HuH-7 (cell line): Measurements from ENCODE around the gene STRA6.
"Not testable (repeated sequence)": the region's sequence is repeated elsewhere in the genome, so short reads cannot be mapped to it uniquely, and the experiment has no call there.

ENCODE experiments used
- DNase-seq: peaks from one replicate; pipeline ENCODE4 v3.0.0; 2011; ENCODE audit warnings: low spot score

Gene STRA6

DNA sequence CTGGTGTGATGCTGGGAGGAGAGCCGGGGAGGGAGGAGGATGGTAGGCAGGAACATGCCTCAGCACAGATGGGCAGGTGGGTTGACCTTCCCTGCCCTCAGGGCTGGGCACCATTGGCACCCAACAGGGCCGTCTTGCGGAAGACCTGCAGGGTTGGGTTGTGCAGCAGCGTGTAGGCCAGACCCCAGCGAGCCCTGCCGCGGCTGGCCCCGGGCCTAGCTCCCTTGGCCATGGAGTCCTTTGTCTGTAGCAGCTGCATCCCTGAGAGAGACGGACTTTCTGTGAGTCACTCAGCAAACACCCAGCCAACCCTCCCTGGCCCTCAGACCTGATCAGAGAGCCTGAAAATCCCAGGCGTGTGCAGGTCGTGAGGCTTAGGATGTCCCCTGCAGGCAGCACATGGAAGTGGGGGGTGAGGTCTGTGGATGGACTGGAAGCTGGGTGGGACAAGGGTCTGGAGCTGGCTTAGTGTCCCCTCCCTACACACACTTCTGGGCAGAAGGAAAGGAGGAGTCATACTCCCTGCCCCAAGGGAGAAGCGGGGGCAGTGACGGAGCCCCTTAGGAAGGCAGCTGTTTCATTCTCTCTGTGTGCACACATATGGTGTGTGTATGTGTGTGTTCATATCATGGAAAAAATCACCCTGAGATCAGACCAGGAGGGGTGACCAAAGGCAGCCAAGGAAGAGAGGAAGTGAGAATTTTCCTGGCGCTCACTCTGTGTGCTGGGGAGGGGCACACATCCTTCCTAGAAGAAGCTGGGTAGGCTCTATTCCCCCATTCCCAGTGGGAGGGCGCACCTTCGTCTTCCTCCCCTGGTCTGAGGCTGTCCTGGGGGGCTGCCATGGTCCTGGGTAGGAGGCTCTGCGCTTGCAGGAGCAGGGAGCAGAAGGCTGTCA lies 22.4 kb downstream of the STRA6 start:
- no peak for DNase-seq

DNA sequence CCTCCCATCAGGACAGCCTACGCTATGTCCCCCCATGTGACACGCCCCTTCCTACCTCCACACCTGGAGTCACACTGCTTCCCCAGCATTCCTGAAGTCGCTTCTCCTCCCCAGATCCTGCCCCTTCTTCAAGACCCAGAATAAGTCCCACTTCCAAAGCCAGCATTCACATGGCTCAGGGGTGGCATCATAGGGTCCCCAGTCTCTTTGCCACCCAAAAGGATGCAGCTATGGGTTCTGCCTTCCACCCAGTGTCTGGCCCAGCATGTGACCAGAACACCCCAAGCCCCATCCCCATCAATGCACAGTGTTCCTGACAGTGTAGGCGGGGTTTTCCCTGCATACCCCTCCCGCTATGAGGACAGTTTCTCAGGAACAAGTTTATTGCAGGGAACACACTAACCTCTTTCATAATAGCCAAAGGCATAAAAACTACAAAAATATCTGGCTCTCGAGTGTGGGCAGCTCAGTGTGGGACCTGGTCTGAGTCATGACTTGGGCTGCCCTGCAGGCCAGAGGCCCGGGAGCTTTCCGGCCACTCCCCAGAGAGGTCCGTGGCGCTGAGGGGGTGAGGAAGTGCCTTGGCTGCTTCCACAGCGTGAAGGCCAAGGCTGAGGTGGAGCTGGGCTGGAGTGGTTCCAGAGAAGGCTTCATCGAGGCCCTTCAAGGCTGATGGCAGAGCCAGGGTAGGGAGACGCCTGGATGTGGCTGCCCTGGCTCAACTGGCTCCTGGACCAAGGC lies 23.3 kb downstream of the STRA6 start:
- no peak for DNase-seq

DNA sequence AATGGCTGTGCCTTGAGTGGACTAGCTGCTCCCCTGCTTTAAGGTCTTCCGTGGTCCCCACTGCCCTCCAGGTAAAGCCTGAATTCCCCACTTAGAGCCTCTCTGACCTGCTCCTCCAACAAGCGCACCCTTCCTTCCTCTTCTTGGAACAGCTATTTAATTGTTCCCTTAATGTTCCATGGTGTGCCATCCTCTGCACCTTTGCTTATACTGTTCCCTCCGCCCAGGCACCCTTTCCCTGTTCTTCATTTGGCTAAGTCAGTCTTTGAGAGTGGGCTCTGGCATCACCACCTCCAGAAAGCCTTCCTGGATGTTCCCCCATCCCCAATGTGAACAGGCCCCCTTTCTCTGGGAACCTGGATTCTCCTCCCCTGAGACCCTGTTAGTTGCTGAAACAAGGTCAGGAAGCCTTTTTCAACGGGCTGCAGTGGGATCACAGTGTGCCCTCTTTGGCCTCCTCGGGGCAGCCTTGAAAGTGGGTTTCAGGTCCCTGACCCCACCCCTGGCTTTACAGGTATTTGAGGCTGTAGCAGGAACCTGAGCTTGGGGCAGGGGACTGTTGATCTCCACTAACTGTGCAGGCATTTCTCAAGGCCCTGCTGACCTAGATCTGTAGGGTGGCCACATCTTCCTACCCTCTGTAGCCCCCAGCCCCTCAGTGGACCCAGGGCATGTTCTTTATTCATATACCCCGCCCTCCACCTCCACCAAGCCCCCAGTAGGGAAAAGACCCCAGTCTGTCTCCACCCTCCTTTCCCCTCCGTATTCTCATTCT lies 24.1 kb downstream of the STRA6 start:
- no peak for DNase-seq

GRCh38 chr15:74176262-74177214 lies 26.0 kb downstream of the STRA6 start:
- DNase-seq, result no peak

- DNase-seq, result no peak
These were observed 27.1 kb downstream of the STRA6 start for GRCh38 chr15:74175271-74176191.

- no peak for DNase-seq
These were observed 27.7 kb downstream of the STRA6 start for GRCh38 chr15:74174958-74175253.

GRCh38 chr15:74174219-74174957 lies 28.2 kb downstream of the STRA6 start:
- no peak for DNase-seq

DNA sequence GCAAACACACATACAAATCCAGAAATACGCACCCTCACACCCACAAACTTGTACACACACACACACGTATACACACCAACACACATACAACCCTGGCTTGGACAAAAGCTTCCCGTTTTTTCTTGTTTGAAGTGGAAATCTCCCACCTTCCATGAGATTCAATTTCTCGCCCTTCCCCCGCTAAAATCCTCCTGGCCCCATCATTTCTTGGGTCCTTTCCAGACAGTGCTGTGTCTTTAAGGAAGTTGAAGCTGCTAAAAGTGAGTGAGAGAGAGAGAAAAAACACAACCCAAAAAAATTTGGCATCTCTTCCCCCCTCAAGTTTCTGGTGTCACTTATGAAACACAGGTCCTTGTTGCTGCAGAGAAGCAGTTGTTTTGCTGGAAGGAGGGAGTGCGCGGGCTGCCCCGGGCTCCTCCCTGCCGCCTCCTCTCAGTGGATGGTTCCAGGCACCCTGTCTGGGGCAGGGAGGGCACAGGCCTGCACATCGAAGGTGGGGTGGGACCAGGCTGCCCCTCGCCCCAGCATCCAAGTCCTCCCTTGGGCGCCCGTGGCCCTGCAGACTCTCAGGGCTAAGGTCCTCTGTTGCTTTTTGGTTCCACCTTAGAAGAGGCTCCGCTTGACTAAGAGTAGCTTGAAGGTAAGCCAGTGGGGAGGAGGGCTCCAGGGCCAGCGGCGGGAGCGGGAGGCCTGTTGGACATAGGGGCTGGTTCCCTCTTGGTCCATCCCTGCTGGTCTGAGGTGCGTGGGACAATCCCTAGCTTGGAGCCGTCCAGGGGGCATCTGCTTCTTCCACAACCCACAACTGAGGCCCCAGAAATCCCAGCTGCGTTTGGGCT lies 29.0 kb downstream of the STRA6 start, which contains the start of gene ISLR:
Gene ISLR (plus strand): TSS at position 331 of the 839 bp plus-strand sequence. CDS start 1,149 bp downstream, outside the sequence.
- no peak for DNase-seq

- no peak for DNase-seq
These were observed 29.7 kb downstream of the STRA6 start for GRCh38 chr15:74172701-74173379.

- no peak for DNase-seq
These were observed 30.5 kb downstream of the STRA6 start for GRCh38 chr15:74171965-74172541.

GRCh38 chr15:74170875-74171578 lies 31.6 kb downstream of the STRA6 start:
- DNase-seq, result no peak

- no peak for DNase-seq
These were observed 32.3 kb downstream of the STRA6 start for GRCh38 chr15:74170071-74170844.

DNA sequence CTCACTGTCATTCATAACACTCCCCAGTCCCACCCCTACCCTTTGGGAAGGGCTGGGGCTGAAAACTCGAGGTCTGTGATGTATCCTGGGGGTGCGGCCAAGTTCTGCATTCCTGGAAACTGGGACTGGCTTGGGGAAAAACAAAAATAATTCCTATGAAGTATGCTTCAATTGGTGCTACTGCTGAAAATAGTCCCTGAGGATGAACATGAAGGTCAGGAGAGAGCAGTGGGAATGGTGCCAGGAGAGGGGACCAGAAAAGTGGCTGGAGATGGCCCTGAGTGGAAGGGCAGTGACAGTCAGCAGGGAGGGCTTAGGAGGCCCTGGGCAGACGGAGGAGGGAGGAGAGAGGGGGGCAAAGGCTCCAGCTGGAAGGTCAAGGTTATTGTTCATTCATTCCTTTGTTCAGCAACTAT lies 33.9 kb downstream of the STRA6 start:
- DNase-seq, result no peak

DNA sequence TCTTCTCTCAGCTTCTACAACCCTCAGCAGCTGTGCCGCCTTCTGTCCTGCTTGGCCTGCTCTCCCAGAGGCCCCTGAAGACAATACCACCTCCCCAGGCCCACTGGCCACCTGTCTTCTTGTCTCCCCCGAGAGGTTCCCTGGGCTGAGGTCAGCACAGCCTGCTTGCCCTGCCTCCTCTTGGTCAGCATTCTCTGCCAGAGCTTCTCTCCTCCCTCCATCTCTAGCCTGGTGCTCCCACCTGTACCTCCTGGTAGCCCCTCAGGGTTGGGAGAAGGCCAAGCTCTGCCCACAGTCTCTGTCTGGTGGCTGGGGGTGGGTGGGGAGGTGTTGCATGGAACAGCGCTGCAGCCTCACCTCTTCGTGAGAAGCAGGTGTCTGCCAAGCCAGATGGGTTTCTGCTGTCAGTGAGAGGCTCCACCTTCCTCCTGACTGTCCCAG lies 34.7 kb downstream of the STRA6 start:
- no peak for DNase-seq

DNA sequence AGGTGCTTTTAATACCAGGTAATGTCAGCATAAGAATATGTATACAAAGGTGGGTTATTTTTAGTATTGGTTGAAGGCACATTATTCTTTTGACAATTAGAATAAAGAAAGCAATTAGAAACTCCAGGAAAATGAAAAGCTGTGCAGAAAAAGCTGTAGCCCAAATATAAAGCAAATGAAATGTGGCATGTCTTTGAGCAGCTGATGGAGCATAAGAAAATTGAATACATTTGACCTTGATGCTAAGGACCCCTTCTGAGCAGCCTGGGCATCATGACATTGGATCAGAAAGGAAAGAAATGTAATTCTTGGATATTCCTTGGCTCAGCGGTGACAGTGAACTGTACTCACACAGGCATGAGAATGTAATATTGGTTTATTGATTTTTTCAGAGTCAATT lies 37.1 kb downstream of the STRA6 start:
- DNase-seq, result no peak

GRCh38 chr15:74162195-74162536 lies 40.4 kb downstream of the STRA6 start:
- DNase-seq, result not testable (repeated sequence)
